Fibroblast of peridontal ligament (primary cell): Measurements from ENCODE around the gene TADA1.

Experiments used
- DNase-seq: peaks from one replicate; pipeline ENCODE4 v3.0.0-alpha.2; 2010; ENCODE audit errors: extremely low read depth

Gene TADA1, protein sequence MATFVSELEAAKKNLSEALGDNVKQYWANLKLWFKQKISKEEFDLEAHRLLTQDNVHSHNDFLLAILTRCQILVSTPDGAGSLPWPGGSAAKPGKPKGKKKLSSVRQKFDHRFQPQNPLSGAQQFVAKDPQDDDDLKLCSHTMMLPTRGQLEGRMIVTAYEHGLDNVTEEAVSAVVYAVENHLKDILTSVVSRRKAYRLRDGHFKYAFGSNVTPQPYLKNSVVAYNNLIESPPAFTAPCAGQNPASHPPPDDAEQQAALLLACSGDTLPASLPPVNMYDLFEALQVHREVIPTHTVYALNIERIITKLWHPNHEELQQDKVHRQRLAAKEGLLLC

GRCh38 chr1:166875734-166876539 lies at the start of gene TADA1:
Gene TADA1, minus strand, starts transcription at chr1:166876264. Its CDS starts 31 bp downstream, at chr1:166876233.
- DNase-seq: peak; percentile 96

DNA sequence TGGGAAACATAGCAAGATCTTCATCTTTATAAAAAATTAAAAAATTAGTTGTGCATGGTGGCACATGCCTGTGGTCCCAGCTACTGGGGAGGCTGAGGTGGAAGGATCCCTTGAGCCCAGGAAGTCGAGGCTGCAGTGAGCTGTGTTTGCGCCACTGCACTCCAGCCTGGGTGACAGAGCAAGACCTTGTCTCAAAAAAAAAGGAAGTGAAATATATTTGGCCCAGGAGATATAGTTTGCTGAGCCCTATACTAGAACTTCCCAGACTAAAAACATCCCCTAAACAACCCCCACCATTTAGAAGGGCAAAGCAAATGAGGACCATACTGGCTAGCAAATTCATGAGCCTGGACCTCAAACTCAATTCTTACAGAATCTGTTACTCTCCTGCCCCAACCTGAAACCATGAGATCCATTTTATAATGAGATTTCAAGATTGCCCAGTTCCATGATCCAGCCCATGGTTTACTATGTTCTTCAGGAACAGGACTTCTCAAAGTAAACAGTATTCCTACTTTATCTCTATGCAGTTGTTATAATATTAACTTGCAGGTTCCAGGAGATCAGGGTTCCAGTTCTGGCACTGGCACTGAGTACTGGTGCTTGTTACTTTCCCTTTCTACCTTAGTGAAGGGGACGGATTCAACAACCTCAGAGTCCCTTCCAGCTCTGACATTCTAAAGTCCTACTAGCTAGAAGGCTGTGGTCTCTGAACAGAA lies 48.9 kb upstream of the TADA1 start:
- DNase-seq: no peak

GRCh38 chr1:166920561-166921475 lies 44.8 kb upstream of the TADA1 start:
- DNase-seq: no peak

DNA sequence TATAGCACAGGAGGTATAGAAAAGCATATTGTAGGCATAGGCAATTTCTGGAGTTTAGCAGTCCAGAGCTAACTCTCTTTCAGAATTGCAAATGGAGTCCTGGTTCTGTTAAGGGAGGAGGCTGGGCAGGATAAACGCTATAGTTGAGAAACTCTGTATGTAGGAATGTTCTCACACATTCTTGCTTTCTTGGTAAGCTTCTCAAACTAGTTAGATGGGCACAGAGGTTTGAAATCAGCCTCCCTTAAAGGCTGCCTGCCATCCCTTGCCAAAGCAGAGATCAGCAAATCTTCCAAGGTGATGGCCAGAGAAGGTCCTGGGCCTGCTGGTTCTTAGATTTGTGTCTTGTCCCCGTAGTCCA lies 42.9 kb upstream of the TADA1 start:
- no peak for DNase-seq

GRCh38 chr1:166918088-166918955 lies 42.3 kb upstream of the TADA1 start:
- no peak for DNase-seq

DNA sequence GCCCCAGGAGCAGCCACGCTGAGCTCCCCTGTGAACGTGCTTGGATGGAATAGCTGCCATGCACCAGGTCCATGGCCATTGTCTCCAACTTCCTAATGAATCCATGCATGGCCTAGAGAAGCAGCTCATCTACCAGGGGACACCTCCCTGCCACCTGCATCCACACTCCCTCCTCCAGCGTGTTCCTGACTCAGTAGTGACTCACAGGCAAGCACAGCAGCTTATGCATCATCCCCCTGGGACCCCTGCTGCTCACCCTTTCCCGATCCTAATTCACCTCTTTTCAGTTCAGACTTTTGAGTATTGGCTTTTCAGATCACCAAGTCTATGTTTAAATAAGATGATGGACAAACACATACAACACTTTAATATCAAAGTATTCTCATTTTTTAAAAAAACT lies 39.9 kb upstream of the TADA1 start:
- DNase-seq: no peak

DNA sequence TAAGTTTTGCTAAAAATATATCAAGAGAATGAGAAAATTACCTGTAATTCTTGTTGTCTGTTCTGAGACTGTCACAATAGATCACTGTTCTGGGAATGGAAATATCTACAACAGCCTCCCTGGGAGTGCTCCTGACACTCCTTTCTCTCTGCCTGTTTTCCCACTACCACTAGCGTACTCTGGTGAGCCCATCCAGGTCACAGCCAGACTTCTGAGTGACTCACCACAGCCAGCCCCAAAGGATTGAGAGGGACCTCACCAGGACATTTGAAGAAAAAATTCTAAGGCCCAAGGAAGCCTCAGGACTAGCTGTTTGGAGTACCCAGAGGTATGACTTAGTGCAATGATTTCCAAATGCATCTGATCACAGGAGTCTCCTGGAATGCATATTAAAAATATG lies 39.0 kb upstream of the TADA1 start:
- no peak for DNase-seq

- DNase-seq: no peak
These were observed 38.0 kb upstream of the TADA1 start for GRCh38 chr1:166914111-166914510.

DNA sequence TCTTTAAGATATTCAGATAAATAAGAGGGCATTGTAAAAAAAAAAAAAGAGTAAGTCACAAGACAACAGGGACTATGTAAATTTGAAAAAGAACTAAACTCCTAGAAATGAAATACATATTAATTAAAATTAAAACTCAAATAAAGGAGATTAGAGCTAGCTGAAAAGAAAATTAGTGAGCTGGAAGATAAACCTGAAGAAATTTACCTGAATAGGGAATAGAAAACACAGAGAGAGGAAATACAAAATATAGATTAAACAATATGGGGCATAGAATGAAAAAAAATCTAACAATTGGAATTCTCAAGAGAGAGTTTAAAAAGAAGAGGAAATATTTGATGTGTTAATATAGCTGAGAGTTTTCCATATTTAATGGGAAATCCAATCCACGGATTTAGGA lies 35.6 kb upstream of the TADA1 start:
- DNase-seq: no peak

- peak; percentile 63 for DNase-seq
These were observed 34.4 kb upstream of the TADA1 start for GRCh38 chr1:166910396-166910994.

DNA sequence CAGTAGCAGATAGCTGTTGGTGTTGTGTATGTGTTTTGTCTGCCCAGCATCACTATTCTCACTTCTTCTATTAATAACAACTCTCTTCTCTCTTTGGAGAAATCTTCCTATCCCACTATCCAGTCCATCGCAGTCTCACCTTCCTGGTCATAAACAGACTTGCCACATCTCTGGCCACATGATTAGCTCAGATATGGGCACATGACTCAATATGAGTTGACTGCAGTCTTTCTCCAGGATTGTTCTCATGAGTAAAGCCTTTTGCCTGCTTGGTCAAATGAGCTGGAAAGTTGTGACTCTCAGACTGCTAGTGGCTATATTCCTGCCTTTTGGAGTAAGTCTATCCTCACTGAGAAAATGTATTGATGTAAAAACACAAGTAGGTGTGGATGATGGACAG lies 32.9 kb upstream of the TADA1 start:
- DNase-seq: no peak

GRCh38 chr1:166907763-166908162 lies 31.7 kb upstream of the TADA1 start:
- DNase-seq: no peak

- no peak for DNase-seq
These were observed 31.0 kb upstream of the TADA1 start for GRCh38 chr1:166907051-166907450.

GRCh38 chr1:166906647-166907046 lies 30.6 kb upstream of the TADA1 start:
- DNase-seq: no peak

DNA sequence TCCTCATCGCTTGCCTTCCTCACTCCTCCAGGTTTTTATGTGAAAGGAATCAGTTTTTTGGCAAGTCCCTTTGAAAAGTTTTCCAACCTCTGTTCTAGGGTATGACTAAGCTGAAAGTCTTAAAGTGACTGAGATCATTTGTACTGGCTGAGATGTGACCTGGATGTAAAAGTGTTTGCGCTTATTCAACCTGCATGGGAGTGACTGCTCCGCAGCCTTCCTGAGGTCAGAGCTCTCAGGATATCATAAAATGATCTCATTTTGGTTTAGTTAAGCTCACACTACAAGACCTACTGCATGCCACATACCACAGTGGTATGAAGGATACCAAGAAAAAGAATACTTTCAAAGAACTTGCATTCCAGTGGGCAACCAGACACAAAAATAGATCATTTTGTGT lies 29.8 kb upstream of the TADA1 start:
- peak; percentile 30 for DNase-seq

GRCh38 chr1:166905136-166905535 lies 29.1 kb upstream of the TADA1 start:
- DNase-seq: peak; percentile 11

GRCh38 chr1:166903232-166903631 lies 27.2 kb upstream of the TADA1 start:
- no peak for DNase-seq

- DNase-seq: peak; percentile 6
These were observed 26.2 kb upstream of the TADA1 start for GRCh38 chr1:166902279-166902678.

DNA sequence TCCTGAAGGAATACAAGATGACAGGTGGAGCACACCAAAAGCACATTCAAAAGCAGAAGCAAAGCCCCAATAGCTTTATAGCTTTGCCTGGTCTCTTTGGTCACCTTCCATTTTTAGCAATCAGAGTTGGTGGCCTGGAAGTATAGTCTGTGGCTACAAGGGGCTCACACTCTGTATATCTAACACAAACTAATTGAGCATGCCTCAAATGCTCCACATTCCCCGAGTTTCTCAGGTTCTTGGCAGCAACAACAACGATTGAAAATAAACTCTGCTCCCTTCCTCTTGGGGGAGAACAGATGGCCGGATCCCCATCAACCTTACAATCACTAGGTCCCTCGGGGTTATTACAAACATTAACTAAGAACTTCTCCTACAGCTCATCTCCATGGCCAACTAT lies 24.9 kb upstream of the TADA1 start:
- no peak for DNase-seq

DNA sequence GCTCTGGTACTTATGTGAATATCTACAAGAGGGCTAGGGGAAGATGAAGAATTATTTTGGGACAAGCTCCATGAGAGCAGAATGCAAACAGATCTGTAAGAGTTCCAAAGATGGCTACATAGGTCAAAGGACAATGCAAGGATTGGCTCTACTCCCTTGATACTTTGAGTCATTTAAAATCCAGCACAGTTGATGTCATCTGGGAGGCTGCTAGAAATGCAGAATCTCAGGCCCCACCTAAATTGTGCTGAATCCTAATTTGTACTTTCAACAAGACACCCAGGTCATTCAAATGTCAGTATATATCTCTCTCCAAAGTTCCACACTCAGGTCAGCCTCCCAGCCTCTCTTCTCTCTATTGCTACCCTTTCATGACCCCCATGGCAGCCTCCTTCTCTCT lies 23.7 kb upstream of the TADA1 start:
- DNase-seq: no peak
